CD4-positive, CD25-positive, alpha-beta regulatory T cell (primary cell): ENCODE results near the gene POLDIP3. TPM values are rescaled to one million over a fixed set of nuclear protein-coding genes. Genes with fewer than 3 reads are reported as not detected.

Experiments
- ATAC-seq, 2 donors: fragments of 150-1000 bp; cut with Tn5 transposase; one replicate each; pipeline ENCODE4 v1.10.0; 2021; ENCODE audit warnings: low read depth in 2 of 2, moderate number of reproducible peaks in 2 of 2, moderate library complexity in 1 of 2
- DNase-seq, 3 donors: peaks; one replicate each; pipeline versions ENCODE4 v3.0.0 to v3.0.0-alpha.2; 2012 to 2022; ENCODE audit warnings: mixed read lengths in 1 of 3
- H3K27ac ChIP-seq: one replicate; pipeline ENCODE4 v1.7.0; 2013; ENCODE audit warnings: mild to moderate bottlenecking, low read length; ENCODE audit not compliant: insufficient read depth, poor library complexity, severe bottlenecking
- H3K27me3 ChIP-seq: one replicate; pipeline ENCODE4 v1.7.0; 2013; ENCODE audit warnings: low read length; ENCODE audit not compliant: control insufficient read depth, insufficient read depth
- H3K36me3 ChIP-seq: one replicate; pipeline ENCODE4 v1.7.0; 2013; ENCODE audit warnings: mild to moderate bottlenecking, low read length, moderate library complexity; ENCODE audit not compliant: control insufficient read depth, insufficient read depth
- H3K4me1 ChIP-seq: 2 replicates; pipeline ENCODE4 v1.7.0; 2013; ENCODE audit warnings: mild to moderate bottlenecking, low read length; ENCODE audit not compliant: insufficient read depth, control insufficient read depth, poor library complexity, severe bottlenecking
- H3K4me3 ChIP-seq: one replicate; pipeline ENCODE4 v1.7.0; 2013; ENCODE audit warnings: low read depth, mild to moderate bottlenecking, low read length, moderate library complexity
- H3K9me3 ChIP-seq, 2 experiments: 1 replicate in 1 of 2; 2 replicates in 1 of 2; pipeline ENCODE4 v1.7.0; 2013; ENCODE audit warnings: low read length in 2 of 2, mild to moderate bottlenecking in 1 of 2, moderate library complexity in 1 of 2; ENCODE audit not compliant: control insufficient read depth in 2 of 2
- H3K27ac Mint-ChIP-seq, 3 donors: one replicate each; pipeline ENCODE4 v1.8.0; 2020 to 2022; ENCODE audit warnings: mild to moderate bottlenecking in 3 of 3, mixed read lengths in 3 of 3, moderate library complexity in 2 of 3
- H3K27me3 Mint-ChIP-seq: one replicate; pipeline ENCODE4 v1.8.0; 2022; ENCODE audit warnings: mild to moderate bottlenecking, mixed read lengths
- H3K36me3 Mint-ChIP-seq: one replicate; pipeline ENCODE4 v1.8.0; 2020; ENCODE audit warnings: mixed read lengths
- H3K4me1 Mint-ChIP-seq, 4 donors: one replicate each; pipeline ENCODE4 v1.8.0; 2020 to 2022; ENCODE audit warnings: mixed read lengths in 4 of 4, mild to moderate bottlenecking in 1 of 4
- H3K4me3 Mint-ChIP-seq, 4 donors: one replicate each; pipeline ENCODE4 v1.8.0; 2020 to 2022; ENCODE audit warnings: mild to moderate bottlenecking in 4 of 4, mixed read lengths in 4 of 4, moderate library complexity in 3 of 4
- H3K9me3 Mint-ChIP-seq, 7 donors: one replicate each; pipeline ENCODE4 v1.8.0; 2020 to 2022; ENCODE audit warnings: mixed read lengths in 7 of 7, mild to moderate bottlenecking in 3 of 7, moderate library complexity in 2 of 7
- polyA plus RNA-seq, 4 donors: library from polyadenylated mRNA; unstranded; fragments of 300-500 nt; fragmentation: Illumina TruSeq; gene quantifications; one replicate each; pipeline ENCODE4 v1.2.3, GENCODE V29; 2021
- total RNA-seq: library from RNA; stranded (reverse); gene quantifications from one replicate; pipeline ENCODE4 v1.2.3, GENCODE V29; 2022

The POLDIP3 gene
- total RNA-seq = 81.0 TPM
- 10 to 100 TPM; 63.7 to 79.7 (median 70.7) TPM for polyA plus RNA-seq

- Histone ChIP-seq H3K9me3 (no peaks in the 10 kb centered on the region), H3K4me1 (peaks cover 56% of the 10 kb centered on the region), H3K27me3 (no peaks in the 10 kb centered on the region), H3K27ac (peak within 1 kb of the TSS; percentile 98), H3K36me3 (peaks cover 17% of the 10 kb centered on the region), H3K4me3 (peak within 1 kb of the TSS; percentile 92)
- no peaks in the 10 kb centered on the region for H3K9me3 Mint-ChIP-seq
- H3K4me1 Mint-ChIP-seq = peaks cover 7 to 63% (median 40%) of the 10 kb centered on the region in 4 donors
- H3K27ac Mint-ChIP-seq = peak within 1 kb of the TSS; percentile 99 to 100 (median 100)
- ATAC-seq (peak; percentile 76 to 81), DNase-seq (peak; percentile 98 to 99 (median 99))
- peaks cover 7% of the 10 kb centered on the region for H3K36me3 Mint-ChIP-seq
- H3K27me3 Mint-ChIP-seq = peaks cover 4% of the 10 kb centered on the region
- H3K4me3 Mint-ChIP-seq = peak within 1 kb of the TSS; percentile 87 to 99 (median 98)
Observed at GRCh38 chr22:42614312-42615091, at the start of gene POLDIP3. TSS of gene POLDIP3 (minus strand) at chr22:42614883. CDS start at chr22:42614857, 26 bp downstream.

- ATAC-seq (peak; percentile 73 to 81), DNase-seq (peak; percentile 68 to 74 (median 69))
- Histone ChIP-seq H3K9me3 (no peaks in the 10 kb centered on the region), H3K36me3 (no peaks in the 10 kb centered on the region), H3K27me3 (no peaks in the 10 kb centered on the region), H3K4me3 (no peak overlapping the region), H3K27ac (no peak overlapping the region), H3K4me1 (peaks cover 12% of the 10 kb centered on the region)
- peaks cover 11% of the 10 kb centered on the region for H3K27me3 Mint-ChIP-seq
- no peak overlapping the region for H3K27ac Mint-ChIP-seq
- peaks cover 0 to 2% (median 0%) of the 10 kb centered on the region in 7 donors for H3K9me3 Mint-ChIP-seq
- H3K36me3 Mint-ChIP-seq = no peaks in the 10 kb centered on the region
- peak overlapping the region in 3 of 4 donors; percentile 15 to 80 (median 62) for H3K4me3 Mint-ChIP-seq
- H3K4me1 Mint-ChIP-seq = peaks cover 0 to 2% (median 0%) of the 10 kb centered on the region in 4 donors
Observed at GRCh38 chr22:42661985-42662831, 47.5 kb upstream of the POLDIP3 start.

- H3K4me3 ChIP-seq = no peak overlapping the region
- Mint-ChIP-seq H3K27ac (no peak overlapping the region), H3K4me1 (no peaks in the 10 kb centered on the region), H3K9me3 (no peaks in the 10 kb centered on the region), H3K4me3 (no peak overlapping the region), H3K36me3 (no peaks in the 10 kb centered on the region), H3K27me3 (peaks cover 12% of the 10 kb centered on the region)
- no peaks in the 10 kb centered on the region for H3K27me3 ChIP-seq
- DNase-seq (no peak), ATAC-seq (no peak)
- no peaks in the 10 kb centered on the region for H3K36me3 ChIP-seq
- no peaks in the 10 kb centered on the region for H3K9me3 ChIP-seq
- peaks cover 1% of the 10 kb centered on the region for H3K4me1 ChIP-seq
- no peak overlapping the region for H3K27ac ChIP-seq
Observed at GRCh38 chr22:42656578-42656977, 41.9 kb upstream of the POLDIP3 start.

GRCh38 chr22:42655693-42656092 lies 41.0 kb upstream of the POLDIP3 start:
- H3K4me1 Mint-ChIP-seq = no peaks in the 10 kb centered on the region
- no peaks in the 10 kb centered on the region for H3K4me1 ChIP-seq
- H3K9me3 ChIP-seq = no peaks in the 10 kb centered on the region
- H3K4me3 ChIP-seq = no peak overlapping the region
- no peaks in the 10 kb centered on the region for H3K27me3 ChIP-seq
- H3K36me3 ChIP-seq = no peaks in the 10 kb centered on the region
- ATAC-seq (peak in 1 of 2 donors; percentile 40), DNase-seq (peak in 1 of 3 donors; percentile 51)
- H3K36me3 Mint-ChIP-seq = no peaks in the 10 kb centered on the region
- H3K27me3 Mint-ChIP-seq = peaks cover 12% of the 10 kb centered on the region
- no peak overlapping the region for H3K27ac ChIP-seq
- H3K27ac Mint-ChIP-seq = no peak overlapping the region
- H3K4me3 Mint-ChIP-seq = no peak overlapping the region
- no peaks in the 10 kb centered on the region for H3K9me3 Mint-ChIP-seq

- Mint-ChIP-seq H3K27ac (no peak overlapping the region), H3K9me3 (no peaks in the 10 kb centered on the region)
- no peak for ATAC-seq
Observed at GRCh38 chr22:42654436-42655073, 39.9 kb upstream of the POLDIP3 start.

GRCh38 chr22:42653999-42654398 lies 39.3 kb upstream of the POLDIP3 start:
- Mint-ChIP-seq H3K36me3 (no peaks in the 10 kb centered on the region), H3K27ac (peak overlapping the region in 1 of 3 donors; percentile 84), H3K9me3 (no peaks in the 10 kb centered on the region), H3K4me3 (peak overlapping the region in 2 of 4 donors; percentile 30 to 59), H3K27me3 (peaks cover 15% of the 10 kb centered on the region), H3K4me1 (peaks cover 0 to 5% (median 2%) of the 10 kb centered on the region in 4 donors)
- H3K9me3 ChIP-seq = no peaks in the 10 kb centered on the region
- no peak overlapping the region for H3K27ac ChIP-seq
- DNase-seq = no peak
- peaks cover 5% of the 10 kb centered on the region for H3K4me1 ChIP-seq
- no peaks in the 10 kb centered on the region for H3K36me3 ChIP-seq
- H3K27me3 ChIP-seq = no peaks in the 10 kb centered on the region
- no peak for ATAC-seq
- no peak overlapping the region for H3K4me3 ChIP-seq

More at GRCh38 chr22:42654436-42655073, 39.9 kb upstream of the POLDIP3 start:
- H3K4me1 ChIP-seq = peaks cover 3% of the 10 kb centered on the region
- Mint-ChIP-seq H3K36me3 (no peaks in the 10 kb centered on the region), H3K4me3 (peak overlapping the region in 1 of 4 donors; percentile 30), H3K27me3 (peaks cover 14% of the 10 kb centered on the region), H3K4me1 (peaks cover 0 to 3% (median 1%) of the 10 kb centered on the region in 4 donors)
- no peaks in the 10 kb centered on the region for H3K27me3 ChIP-seq
- no peak overlapping the region for H3K4me3 ChIP-seq
- H3K27ac ChIP-seq = no peak overlapping the region
- no peak for DNase-seq
- H3K9me3 ChIP-seq = no peaks in the 10 kb centered on the region
- no peaks in the 10 kb centered on the region for H3K36me3 ChIP-seq

GRCh38 chr22:42651134-42651533 lies 36.5 kb upstream of the POLDIP3 start:
- peaks cover 12% of the 10 kb centered on the region for H3K27me3 Mint-ChIP-seq
- no peak overlapping the region for H3K27ac ChIP-seq
- ATAC-seq = no peak
- H3K36me3 Mint-ChIP-seq = no peaks in the 10 kb centered on the region
- H3K4me1 Mint-ChIP-seq = peaks cover 0 to 25% (median 7%) of the 10 kb centered on the region in 4 donors
- no peak for DNase-seq
- H3K27ac Mint-ChIP-seq = no peak overlapping the region
- H3K36me3 ChIP-seq = no peaks in the 10 kb centered on the region
- H3K4me3 Mint-ChIP-seq = peak overlapping the region; percentile 27 to 91 (median 66)
- H3K27me3 ChIP-seq = no peaks in the 10 kb centered on the region
- no peaks in the 10 kb centered on the region for H3K9me3 ChIP-seq
- H3K4me3 ChIP-seq = no peak overlapping the region
- H3K9me3 Mint-ChIP-seq = no peaks in the 10 kb centered on the region
- peaks cover 23% of the 10 kb centered on the region for H3K4me1 ChIP-seq
